Coronary artery (tissue), 2 donors: Measurements from ENCODE around the gene CAMK2B.

Experiments used
- DNase-seq: peaks from one replicate; pipeline ENCODE4 v3.0.0-alpha.2; 2017; ENCODE audit warnings: low spot score
- H3K27ac ChIP-seq, 2 donors: fragments of 200-600 bp; sonication (generic); one replicate each; pipeline ENCODE4 v1.5.1; 2016 to 2019
- H3K4me3 ChIP-seq: fragments of 200-600 bp; sonication (generic); 2 replicates; pipeline ENCODE4 v1.5.1; 2016; ENCODE audit warnings: mild to moderate bottlenecking, moderate library complexity
- CTCF ChIP-seq: fragments of 200-600 bp; sonication (generic); IDR thresholded peaks from one replicate; pipeline ENCODE4 v1.5.1; 2019; ENCODE audit warnings: antibody characterized with exemption

Gene CAMK2B

GRCh38 chr7:44220358-44221112, 104.9 kb downstream of the CAMK2B start:
- no peak for DNase-seq
- no peak overlapping the region for H3K27ac ChIP-seq
- H3K4me3 ChIP-seq = no peak overlapping the region
- no peak for TF ChIP-seq CTCF

- H3K27ac ChIP-seq = no peak overlapping the region
These were observed 105.4 kb downstream of the CAMK2B start for GRCh38 chr7:44220046-44220357.

GRCh38 chr7:44219371-44220045, 105.9 kb downstream of the CAMK2B start:
- Histone ChIP-seq H3K27ac (no peak overlapping the region), H3K4me3 (no peak overlapping the region)
- DNase-seq = no peak
- TF ChIP-seq CTCF = no peak

More at GRCh38 chr7:44220046-44220357, 105.4 kb downstream of the CAMK2B start:
- no peak for TF ChIP-seq CTCF
- no peak overlapping the region for H3K4me3 ChIP-seq
- DNase-seq = no peak

GRCh38 chr7:44218418-44219201, 106.8 kb downstream of the CAMK2B start:
- no peak for DNase-seq
- Histone ChIP-seq H3K4me3 (no peak overlapping the region), H3K27ac (no peak overlapping the region)
- TF ChIP-seq CTCF = no peak

GRCh38 chr7:44217852-44218402, 107.5 kb downstream of the CAMK2B start:
- no peak overlapping the region for H3K4me3 ChIP-seq
- no peak overlapping the region for H3K27ac ChIP-seq
- DNase-seq = no peak
- no peak for TF ChIP-seq CTCF

- Histone ChIP-seq H3K27ac (no peak overlapping the region), H3K4me3 (no peak overlapping the region)
- DNase-seq = no peak
- TF ChIP-seq CTCF = no peak
These were observed 108.1 kb downstream of the CAMK2B start for GRCh38 chr7:44217223-44217714.
